Activated CD8-positive, alpha-beta T cell treated with anti-CD3 and anti-CD28 coated beads for 36 hours (primary cell): ENCODE data around the gene AFF1. TPM values are rescaled to one million over a fixed set of nuclear protein-coding genes. Genes with fewer than 3 reads are reported as not detected.

Experiments used
- ATAC-seq: fragments of 200-7000 bp; cut with Tn5 transposase; one replicate; pipeline ENCODE4 v1.10.0; 2021; ENCODE audit warnings: mild to moderate bottlenecking, moderate library complexity
- CTCF ChIA-PET: fragments of 350-600 bp; sonication (Branson Sonifier 250); formaldehyde crosslinking; loops from one replicate; lab custom pipeline; 2021; ENCODE audit warnings: antibody characterized with exemption; lab: Charles Lee
- POLR2A ChIA-PET: fragments of 350-600 bp; sonication (Branson Sonifier 250); formaldehyde crosslinking; loops from one replicate; lab custom pipeline; 2021; ENCODE audit warnings: antibody characterized with exemption; lab: Charles Lee
- DNase-seq: peaks from one replicate; pipeline ENCODE4 v3.0.0-alpha.2; 2020
- H3K27ac Mint-ChIP-seq: one replicate; pipeline ENCODE4 v1.8.0; 2021; ENCODE audit warnings: mild to moderate bottlenecking, mixed read lengths
- H3K27me3 Mint-ChIP-seq: one replicate; pipeline ENCODE4 v1.8.0; 2021; ENCODE audit warnings: mixed read lengths
- H3K36me3 Mint-ChIP-seq: one replicate; pipeline ENCODE4 v1.8.0; 2021; ENCODE audit warnings: low read depth, mixed read lengths
- H3K4me1 Mint-ChIP-seq: one replicate; pipeline ENCODE4 v1.8.0; 2021; ENCODE audit warnings: low read depth, mixed read lengths
- H3K4me3 Mint-ChIP-seq: one replicate; pipeline ENCODE4 v1.8.0; 2021; ENCODE audit warnings: mild to moderate bottlenecking, moderate library complexity, mixed read lengths
- H3K9me3 Mint-ChIP-seq: one replicate; pipeline ENCODE4 v1.8.0; 2021; ENCODE audit warnings: mixed read lengths
- CTCF ChIP-seq: fragments of 200-600 bp; IDR thresholded peaks from one replicate; pipeline ENCODE4 v1.8.0; 2022; ENCODE audit warnings: antibody characterized with exemption, mild to moderate bottlenecking
- intact Hi-C: fragments of 100-400 bp; cut with micrococcal nuclease; formaldehyde crosslinking; loops from one replicate; pipeline ENCODE4 v1.10.0; 2022
- total RNA-seq, 2 experiments: library from RNA; stranded (reverse); gene quantifications; one replicate each; pipeline ENCODE4 v1.2.3, GENCODE V29; 2021

Gene AFF1
- total RNA-seq, 2 experiments from 2014 or later, result 40.3 to 45.4 TPM

GRCh38 chr4:87088186-87088585 is 153.4 kb downstream of the AFF1 start:
- no peak for ATAC-seq
- no peak for TF ChIP-seq CTCF
- intact Hi-C loops, result no loop called here
- Mint-ChIP-seq H3K9me3 (no peaks in the 10 kb centered on the region), H3K4me3 (no peak overlapping the region), H3K27me3 (no peaks in the 10 kb centered on the region), H3K36me3 (peaks cover 11% of the 10 kb centered on the region), H3K27ac (no peak overlapping the region), H3K4me1 (peaks cover 18% of the 10 kb centered on the region)
- ChIA-PET CTCF (interaction anchor here (0.7 to 3.8 kb wide), 3 partner anchors 21 to 166 kb away, joined by 3 to 23 read pairs (median 6); partner anchors contain the start of gene AFF1), POLR2A (no interaction called here)
- DNase-seq, result no peak

- ATAC-seq (no peak), DNase-seq (no peak)
- Mint-ChIP-seq H3K36me3 (peaks cover 9% of the 10 kb centered on the region), H3K27ac (no peak overlapping the region), H3K9me3 (no peaks in the 10 kb centered on the region), H3K4me1 (peaks cover 24% of the 10 kb centered on the region), H3K4me3 (no peak overlapping the region), H3K27me3 (no peaks in the 10 kb centered on the region)
- no peak for TF ChIP-seq CTCF
- ChIA-PET CTCF (interaction anchor here (0.9 to 3.8 kb wide), 6 partner anchors 9 to 167 kb away, joined by 3 to 23 read pairs (median 4); partner anchors contain the start of gene AFF1), POLR2A (interaction anchor here (0.6 to 1.4 kb wide), 3 partner anchors 15 to 167 kb away, joined by 3 to 4 read pairs (median 3); no protein-coding TSS in a partner anchor)
- intact Hi-C loops, result no loop called here
Observed at GRCh38 chr4:87089368-87089767, 154.6 kb downstream of the AFF1 start.

GRCh38 chr4:87090305-87090704 is 155.5 kb downstream of the AFF1 start:
- H3K4me3 Mint-ChIP-seq, result no peak overlapping the region
- intact Hi-C loops, result loop anchor here (5.0 kb wide), 2 partner anchors 83 to 153 kb away; partner anchors contain the start of gene AFF1
- H3K27me3 Mint-ChIP-seq, result no peaks in the 10 kb centered on the region
- H3K4me1 Mint-ChIP-seq, result peaks cover 19% of the 10 kb centered on the region
- H3K36me3 Mint-ChIP-seq, result peaks cover 5% of the 10 kb centered on the region
- ATAC-seq, result no peak
- ChIA-PET POLR2A (interaction anchor here (1.4 kb wide), 1 partner anchor 168 kb away, joined by 4 read pairs; no protein-coding TSS in a partner anchor), CTCF (interaction anchor here (1.2 to 3.8 kb wide), 6 partner anchors 10 to 168 kb away, joined by 3 to 23 read pairs (median 6); partner anchors contain the start of gene AFF1)
- no peak for TF ChIP-seq CTCF
- no peak overlapping the region for H3K27ac Mint-ChIP-seq
- no peak for DNase-seq
- H3K9me3 Mint-ChIP-seq, result no peaks in the 10 kb centered on the region

- peaks cover 21% of the 10 kb centered on the region for H3K4me1 Mint-ChIP-seq
- no peak overlapping the region for H3K27ac Mint-ChIP-seq
- ATAC-seq (no peak), DNase-seq (no peak)
- peaks cover 2% of the 10 kb centered on the region for H3K36me3 Mint-ChIP-seq
- ChIA-PET POLR2A (interaction anchor here (1.1 kb wide), 1 partner anchor 34 kb away, joined by 3 read pairs; no protein-coding TSS in a partner anchor), CTCF (interaction anchor here (0.6 to 4.2 kb wide), 20 partner anchors 8 to 171 kb away, joined by 3 to 140 read pairs (median 6); partner anchors contain the start of gene AFF1)
- no peaks in the 10 kb centered on the region for H3K9me3 Mint-ChIP-seq
- no peak for TF ChIP-seq CTCF
- no peak overlapping the region for H3K4me3 Mint-ChIP-seq
- no peaks in the 10 kb centered on the region for H3K27me3 Mint-ChIP-seq
- intact Hi-C loops, result loop anchor here (1.0 to 5.0 kb wide), 3 partner anchors 85 to 170 kb away; partner anchors contain the start of gene AFF1
Observed at GRCh38 chr4:87092389-87093141, 157.8 kb downstream of the AFF1 start.
